Nephron (organoid): ENCODE data around the gene OSTM1.
A peak's percentile ranks its signal among the peaks of the same experiment; 100 is the strongest.

Experiments used
- H3K27ac Mint-ChIP-seq, 3 experiments: 2 replicates each; pipeline ENCODE4 v1.8.0; 2020; ENCODE audit warnings: mixed read lengths in 3 of 3, mild to moderate bottlenecking in 2 of 3, moderate library complexity in 1 of 3
- H3K27me3 Mint-ChIP-seq: 2 replicates; pipeline ENCODE4 v1.8.0; 2021; ENCODE audit warnings: low read depth, mild to moderate bottlenecking, moderate library complexity, mixed read lengths
- H3K36me3 Mint-ChIP-seq: 2 replicates; pipeline ENCODE4 v1.8.0; 2020; ENCODE audit warnings: low read depth, mixed read lengths
- H3K4me1 Mint-ChIP-seq: 2 replicates; pipeline ENCODE4 v1.8.0; 2020; ENCODE audit warnings: mixed read lengths
- H3K4me3 Mint-ChIP-seq, 3 experiments: 2 replicates each; pipeline ENCODE4 v1.8.0; 2020; ENCODE audit warnings: mild to moderate bottlenecking in 3 of 3, mixed read lengths in 3 of 3, moderate library complexity in 2 of 3
- H3K9me3 Mint-ChIP-seq: 2 replicates; pipeline ENCODE4 v1.8.0; 2020; ENCODE audit warnings: mixed read lengths
- TF ChIP-seq, protein P1 (sequence below), 3 experiments: fragments of 200-600 bp; sonication (generic); IDR thresholded peaks; one replicate each; pipeline ENCODE4 v1.5.0; 2021; ENCODE audit warnings: antibody characterized with exemption in 3 of 3; ENCODE audit not compliant: unreplicated experiment in 3 of 3

The OSTM1 gene, protein sequence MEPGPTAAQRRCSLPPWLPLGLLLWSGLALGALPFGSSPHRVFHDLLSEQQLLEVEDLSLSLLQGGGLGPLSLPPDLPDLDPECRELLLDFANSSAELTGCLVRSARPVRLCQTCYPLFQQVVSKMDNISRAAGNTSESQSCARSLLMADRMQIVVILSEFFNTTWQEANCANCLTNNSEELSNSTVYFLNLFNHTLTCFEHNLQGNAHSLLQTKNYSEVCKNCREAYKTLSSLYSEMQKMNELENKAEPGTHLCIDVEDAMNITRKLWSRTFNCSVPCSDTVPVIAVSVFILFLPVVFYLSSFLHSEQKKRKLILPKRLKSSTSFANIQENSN

GRCh38 chr6:108074359-108075144, at the start of gene OSTM1:
Gene OSTM1 (minus strand): TSS chr6:108074741. CDS start chr6:108074651, 90 bp downstream.
- Mint-ChIP-seq H3K4me3 (peak within 1 kb of the TSS; percentile 85 to 91 (median 90)), H3K27me3 (peaks cover 5% of the 10 kb centered on the region), H3K9me3 (no peaks in the 10 kb centered on the region), H3K27ac (peak within 1 kb of the TSS; percentile 23 to 92 (median 88)), H3K4me1 (peaks cover 10% of the 10 kb centered on the region), H3K36me3 (no peaks in the 10 kb centered on the region)
- TF ChIP-seq, protein P1, sequence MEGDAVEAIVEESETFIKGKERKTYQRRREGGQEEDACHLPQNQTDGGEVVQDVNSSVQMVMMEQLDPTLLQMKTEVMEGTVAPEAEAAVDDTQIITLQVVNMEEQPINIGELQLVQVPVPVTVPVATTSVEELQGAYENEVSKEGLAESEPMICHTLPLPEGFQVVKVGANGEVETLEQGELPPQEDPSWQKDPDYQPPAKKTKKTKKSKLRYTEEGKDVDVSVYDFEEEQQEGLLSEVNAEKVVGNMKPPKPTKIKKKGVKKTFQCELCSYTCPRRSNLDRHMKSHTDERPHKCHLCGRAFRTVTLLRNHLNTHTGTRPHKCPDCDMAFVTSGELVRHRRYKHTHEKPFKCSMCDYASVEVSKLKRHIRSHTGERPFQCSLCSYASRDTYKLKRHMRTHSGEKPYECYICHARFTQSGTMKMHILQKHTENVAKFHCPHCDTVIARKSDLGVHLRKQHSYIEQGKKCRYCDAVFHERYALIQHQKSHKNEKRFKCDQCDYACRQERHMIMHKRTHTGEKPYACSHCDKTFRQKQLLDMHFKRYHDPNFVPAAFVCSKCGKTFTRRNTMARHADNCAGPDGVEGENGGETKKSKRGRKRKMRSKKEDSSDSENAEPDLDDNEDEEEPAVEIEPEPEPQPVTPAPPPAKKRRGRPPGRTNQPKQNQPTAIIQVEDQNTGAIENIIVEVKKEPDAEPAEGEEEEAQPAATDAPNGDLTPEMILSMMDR (IDR thresholded peaks at IDR 0.05; ENCODE audit: unreplicated experiment in 3 of 3) = no peak

GRCh38 chr6:108123946-108124345, 49.4 kb upstream of the OSTM1 start:
- peaks cover 3% of the 10 kb centered on the region for H3K9me3 Mint-ChIP-seq
- H3K27ac Mint-ChIP-seq = no peak overlapping the region
- TF ChIP-seq, protein P1 (IDR thresholded peaks at IDR 0.05; ENCODE audit: unreplicated experiment in 3 of 3) = no peak
- peaks cover 3% of the 10 kb centered on the region for H3K4me1 Mint-ChIP-seq
- H3K27me3 Mint-ChIP-seq = peaks cover 100% of the 10 kb centered on the region
- no peak overlapping the region for H3K4me3 Mint-ChIP-seq
- H3K36me3 Mint-ChIP-seq = no peaks in the 10 kb centered on the region

DNA sequence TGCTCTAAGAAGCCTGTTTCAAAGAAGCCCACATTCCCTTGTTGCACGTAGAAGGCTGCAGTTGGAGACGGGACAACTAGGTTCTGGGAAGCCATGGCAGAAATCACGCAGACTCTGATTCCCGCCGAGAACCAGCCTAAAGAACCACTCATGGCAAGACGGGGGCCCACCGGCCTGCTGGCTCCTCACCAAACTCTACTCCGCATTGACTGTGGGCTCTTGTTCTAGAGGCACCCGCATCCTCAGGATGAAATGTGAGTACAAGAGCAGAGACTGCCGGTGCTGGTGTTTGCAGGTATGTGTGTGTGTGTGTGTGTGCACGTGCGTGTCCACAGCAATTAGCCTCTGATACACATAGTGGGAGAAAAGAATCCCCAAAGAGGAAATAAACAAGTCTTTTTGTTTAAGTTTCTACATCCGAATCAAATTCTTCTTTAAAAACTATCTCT, 49.0 kb upstream of the OSTM1 start:
- Mint-ChIP-seq H3K36me3 (no peaks in the 10 kb centered on the region), H3K4me1 (peaks cover 7% of the 10 kb centered on the region), H3K27me3 (peaks cover 100% of the 10 kb centered on the region), H3K27ac (no peak overlapping the region), H3K4me3 (no peak overlapping the region), H3K9me3 (peaks cover 3% of the 10 kb centered on the region)
- TF ChIP-seq, protein P1 (IDR thresholded peaks at IDR 0.05; ENCODE audit: unreplicated experiment in 3 of 3) = no peak

DNA sequence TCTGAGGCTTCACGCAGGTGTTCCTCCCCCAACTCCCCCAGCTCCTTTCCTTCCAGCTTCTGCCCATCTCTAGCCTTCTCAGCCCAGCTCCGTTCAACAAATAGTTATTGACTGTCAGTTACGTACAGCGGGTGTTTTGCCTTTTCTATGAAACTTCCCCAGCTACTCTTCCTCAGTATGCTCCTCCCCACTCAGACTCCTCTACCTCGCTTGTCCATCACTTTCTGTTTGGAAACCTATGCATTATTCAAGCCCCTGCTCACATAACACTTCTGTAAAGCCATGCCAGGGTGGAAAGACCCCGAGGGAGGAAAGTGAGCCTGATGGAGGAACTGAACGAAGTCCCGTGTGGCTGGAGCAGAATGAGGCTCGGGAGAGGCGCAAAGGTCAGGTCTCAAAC, 47.1 kb upstream of the OSTM1 start:
- Mint-ChIP-seq H3K27me3 (peaks cover 100% of the 10 kb centered on the region), H3K4me3 (peak overlapping the region in 2 of 3 experiments; percentile 21 to 23), H3K9me3 (peaks cover 3% of the 10 kb centered on the region), H3K27ac (no peak overlapping the region), H3K4me1 (peaks cover 15% of the 10 kb centered on the region), H3K36me3 (no peaks in the 10 kb centered on the region)
- TF ChIP-seq, protein P1 (IDR thresholded peaks at IDR 0.05; ENCODE audit: unreplicated experiment in 3 of 3) = no peak

- TF ChIP-seq, protein P1 (IDR thresholded peaks at IDR 0.05; ENCODE audit: unreplicated experiment in 3 of 3) = no peak
- Mint-ChIP-seq H3K27ac (no peak overlapping the region), H3K9me3 (peaks cover 3% of the 10 kb centered on the region), H3K4me3 (peak overlapping the region; percentile 41 to 69 (median 65)), H3K4me1 (peaks cover 26% of the 10 kb centered on the region), H3K36me3 (no peaks in the 10 kb centered on the region), H3K27me3 (peaks cover 100% of the 10 kb centered on the region)
These were observed 45.8 kb upstream of the OSTM1 start for GRCh38 chr6:108120311-108120710.
